Tibial nerve (tissue), 3 donors: ENCODE results near the gene ANKRD42.

Experiments
- POLR2A ChIP-seq, 2 donors: fragments of 450-650 bp; IDR thresholded peaks; one replicate each; pipeline ENCODE4 v1.6.1; 2017; ENCODE audit warnings: antibody characterized with exemption in 2 of 2, mild to moderate bottlenecking in 2 of 2, moderate library complexity in 2 of 2
- TF ChIP-seq, protein P1 (sequence below), 5 experiments: fragments of 200-600 bp in 3 of 5; fragments of 450-650 bp in 2 of 5; sonication (generic) in 3 of 5; IDR thresholded peaks; one replicate each; pipeline ENCODE4 v1.5.1; 2016 to 2019; ENCODE audit warnings: antibody characterized with exemption in 5 of 5, mild to moderate bottlenecking in 3 of 5, moderate library complexity in 2 of 5

GRCh38 chr11:83235825-83236224 is 42.3 kb downstream of the ANKRD42 start:
- TF ChIP-seq, protein P1, sequence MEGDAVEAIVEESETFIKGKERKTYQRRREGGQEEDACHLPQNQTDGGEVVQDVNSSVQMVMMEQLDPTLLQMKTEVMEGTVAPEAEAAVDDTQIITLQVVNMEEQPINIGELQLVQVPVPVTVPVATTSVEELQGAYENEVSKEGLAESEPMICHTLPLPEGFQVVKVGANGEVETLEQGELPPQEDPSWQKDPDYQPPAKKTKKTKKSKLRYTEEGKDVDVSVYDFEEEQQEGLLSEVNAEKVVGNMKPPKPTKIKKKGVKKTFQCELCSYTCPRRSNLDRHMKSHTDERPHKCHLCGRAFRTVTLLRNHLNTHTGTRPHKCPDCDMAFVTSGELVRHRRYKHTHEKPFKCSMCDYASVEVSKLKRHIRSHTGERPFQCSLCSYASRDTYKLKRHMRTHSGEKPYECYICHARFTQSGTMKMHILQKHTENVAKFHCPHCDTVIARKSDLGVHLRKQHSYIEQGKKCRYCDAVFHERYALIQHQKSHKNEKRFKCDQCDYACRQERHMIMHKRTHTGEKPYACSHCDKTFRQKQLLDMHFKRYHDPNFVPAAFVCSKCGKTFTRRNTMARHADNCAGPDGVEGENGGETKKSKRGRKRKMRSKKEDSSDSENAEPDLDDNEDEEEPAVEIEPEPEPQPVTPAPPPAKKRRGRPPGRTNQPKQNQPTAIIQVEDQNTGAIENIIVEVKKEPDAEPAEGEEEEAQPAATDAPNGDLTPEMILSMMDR (IDR thresholded peaks at IDR 0.05): no peak
- TF ChIP-seq POLR2A (IDR thresholded peaks at IDR 0.05): no peak
